HG02943 (cell line): ENCODE measurements around the gene MCC.

ENCODE experiments used
- ATAC-seq: cut with Tn5 transposase; IDR thresholded peaks from one replicate; pipeline ENCODE4 v1.9.1; 2021; ENCODE audit warnings: mild to moderate bottlenecking, low read depth, moderate library complexity; ENCODE audit not compliant: unreplicated experiment

Gene MCC

DNA sequence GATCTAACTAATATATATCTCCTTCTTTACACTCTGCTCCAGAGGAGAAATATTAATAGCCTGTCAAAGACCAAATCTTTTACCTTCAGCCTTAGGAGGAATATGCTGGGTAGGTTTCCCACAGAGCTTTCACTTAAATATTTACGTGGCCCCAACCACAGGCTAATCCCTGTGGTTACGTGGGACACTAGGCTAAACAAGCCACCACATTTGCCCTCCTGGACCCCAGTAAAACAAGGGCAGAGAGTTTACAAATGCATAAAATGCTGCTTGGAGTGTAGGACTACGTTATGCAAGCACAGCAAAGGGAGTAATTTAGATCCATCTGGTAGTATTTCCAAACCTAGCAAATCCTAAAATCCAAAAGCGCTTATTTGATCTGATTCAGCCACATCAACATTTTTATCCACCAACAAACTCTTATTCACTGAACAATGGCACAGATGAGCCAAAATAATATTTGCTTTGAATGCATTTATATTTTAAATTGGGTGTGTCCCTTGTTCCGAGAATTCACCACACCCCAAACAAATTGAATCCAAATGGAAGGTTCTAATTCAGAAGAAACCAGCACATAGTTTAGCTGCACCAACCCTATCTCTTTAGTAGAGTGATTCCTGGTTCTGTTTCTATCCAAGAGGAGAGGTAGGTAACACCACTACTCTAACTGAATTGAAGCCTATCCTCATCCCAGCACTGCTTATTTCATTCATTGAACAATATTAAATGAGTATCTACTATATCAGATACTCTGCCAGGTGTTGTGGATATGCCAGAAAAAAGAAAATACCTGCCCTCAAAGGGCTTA, 232.5 kb downstream of the MCC start:
- no peak for ATAC-seq

DNA sequence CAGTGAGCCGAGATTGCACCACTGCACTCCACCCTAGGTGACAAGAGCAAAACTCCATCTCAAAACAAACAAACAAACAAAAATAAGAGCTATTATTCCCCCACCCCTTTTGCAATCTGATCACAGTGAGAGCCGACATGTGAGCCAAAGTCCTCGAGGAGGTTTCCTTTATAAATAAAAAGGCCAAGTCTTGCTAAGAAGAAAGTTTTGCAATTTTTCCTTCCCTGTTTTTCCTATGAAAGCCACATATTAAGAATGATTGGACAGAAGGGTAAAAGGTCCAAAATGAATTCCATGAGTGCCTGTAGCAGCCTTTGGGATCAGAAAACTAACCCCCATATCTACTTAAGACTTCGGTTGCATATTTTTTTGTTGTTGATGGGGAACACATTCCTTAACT, 233.1 kb downstream of the MCC start:
- no peak for ATAC-seq

- no peak for ATAC-seq
Measured at GRCh38 chr5:113253037-113253436, 235.2 kb downstream of the MCC start.

DNA sequence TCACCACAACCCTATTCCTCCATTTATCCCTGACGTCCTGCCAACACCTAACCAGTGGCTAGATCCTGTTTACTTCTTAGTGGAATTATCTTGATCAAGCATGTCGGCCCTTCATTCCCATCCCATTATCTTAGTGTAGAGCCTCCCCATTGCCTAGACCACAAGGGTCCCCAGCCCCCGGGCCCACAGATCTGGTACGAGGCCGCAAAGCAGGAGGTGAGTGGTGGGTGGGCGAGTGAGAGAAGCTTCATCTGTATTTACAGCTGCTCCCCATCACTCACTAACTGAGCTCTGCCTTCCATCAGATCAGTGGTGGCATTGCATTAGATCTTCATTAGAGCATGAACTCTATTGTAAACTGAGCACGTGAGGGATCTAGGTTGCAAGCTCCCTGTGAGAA, 236.2 kb downstream of the MCC start:
- no peak for ATAC-seq

DNA sequence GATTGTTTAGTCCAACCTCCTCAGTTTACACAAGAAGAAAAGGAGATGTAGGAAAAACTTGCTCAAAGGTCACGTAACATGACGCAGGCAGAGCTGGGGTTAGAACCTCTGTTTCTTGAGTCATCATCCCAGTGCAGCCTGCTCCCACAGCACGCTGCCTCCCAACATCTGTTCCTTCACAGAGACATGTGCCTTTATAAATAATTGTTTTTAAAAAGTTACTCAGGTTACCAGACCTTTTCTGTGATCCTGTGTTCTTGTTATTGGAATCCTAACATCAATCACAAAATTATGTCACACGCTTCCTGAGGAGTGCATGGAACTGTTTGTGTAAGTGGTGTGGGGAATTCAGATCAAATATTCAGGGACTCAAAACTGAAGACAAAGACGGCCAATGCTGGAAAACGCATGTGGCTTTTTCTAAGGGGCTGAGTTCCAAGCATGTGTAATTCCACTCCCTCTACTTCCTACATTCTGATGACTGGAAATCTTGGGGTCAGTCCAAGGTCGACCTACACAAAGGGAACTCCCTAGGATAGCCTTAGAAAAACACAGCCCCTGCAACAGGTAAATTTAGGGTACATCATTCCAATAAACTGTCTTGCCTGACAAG, 237.8 kb downstream of the MCC start:
- no peak for ATAC-seq

DNA sequence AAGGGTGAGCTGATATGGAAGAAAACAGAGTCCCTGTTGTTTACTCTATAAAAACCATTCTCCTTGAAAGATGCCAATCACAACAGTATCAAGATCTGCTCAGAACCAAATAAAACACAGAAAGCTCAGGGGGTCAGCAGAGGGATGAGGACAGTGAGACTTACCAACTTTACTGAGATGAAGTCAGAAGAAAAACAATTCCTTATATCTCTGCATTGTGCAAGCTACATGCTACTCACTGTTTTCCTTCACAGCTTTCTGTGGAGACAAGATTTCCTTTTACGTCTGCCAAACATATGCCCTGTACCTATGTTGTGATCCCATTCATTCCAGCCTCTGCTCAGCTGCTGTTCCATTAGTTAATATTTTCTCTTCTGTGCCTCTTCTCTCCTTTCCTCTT, 239.0 kb downstream of the MCC start:
- ATAC-seq: no peak

GRCh38 chr5:113246361-113246870, 241.8 kb downstream of the MCC start:
- no peak for ATAC-seq

DNA sequence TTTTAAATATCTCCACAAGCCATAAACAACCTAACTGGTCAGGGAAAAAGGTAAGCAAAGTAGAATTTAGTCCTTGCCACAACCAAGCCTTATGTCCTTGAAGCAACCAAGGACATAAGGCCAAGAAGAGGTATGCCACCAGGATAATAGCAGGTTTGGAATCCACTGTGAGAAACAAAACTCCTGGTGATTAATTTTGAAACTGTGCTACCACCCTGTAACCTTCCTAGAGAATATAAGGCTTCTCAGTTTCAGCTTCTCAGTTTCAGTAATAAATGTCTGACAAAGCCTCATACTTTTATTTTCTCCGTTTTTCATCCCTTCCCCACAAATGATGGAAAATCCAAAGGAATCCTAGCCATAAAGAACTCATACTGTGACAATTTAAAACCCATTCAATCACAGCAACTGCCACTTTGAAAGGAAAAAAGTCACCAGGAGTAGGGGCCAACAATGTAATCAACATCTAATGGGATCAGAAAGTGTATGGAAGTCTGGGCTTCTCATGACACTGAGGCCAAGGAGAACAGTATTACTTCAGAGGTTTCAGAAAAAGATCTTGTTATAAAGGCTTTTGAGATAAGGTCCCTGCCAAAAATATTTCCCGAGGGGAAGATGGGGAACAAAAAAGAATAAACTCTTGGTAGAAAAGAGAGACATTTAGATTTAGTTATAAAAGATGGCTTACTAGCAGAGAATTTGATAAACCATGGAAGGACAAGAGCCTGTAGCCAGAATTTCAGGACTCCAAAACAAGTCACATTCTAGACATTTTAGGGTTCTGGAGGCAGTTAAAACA, 242.6 kb downstream of the MCC start:
- ATAC-seq: no peak

DNA sequence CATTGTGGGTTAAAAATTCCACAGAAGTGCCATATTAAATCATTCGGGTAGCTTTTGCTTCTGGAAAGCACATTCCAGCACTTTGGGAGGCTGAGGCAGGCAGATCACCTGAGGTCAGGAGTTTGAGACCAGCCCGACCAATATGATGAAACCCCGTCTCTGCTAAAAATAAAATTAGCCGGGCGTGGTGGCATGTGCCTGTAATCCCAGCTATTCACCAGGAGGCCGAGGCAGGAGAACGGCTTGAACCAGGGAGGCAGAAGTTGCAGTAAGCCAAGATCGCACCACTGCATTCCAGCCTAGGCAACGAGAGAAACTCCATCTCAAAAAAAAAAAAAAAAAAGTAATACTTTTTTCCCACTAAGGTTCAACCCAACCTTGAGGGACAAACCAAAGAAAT, 243.3 kb downstream of the MCC start:
- ATAC-seq: no peak

DNA sequence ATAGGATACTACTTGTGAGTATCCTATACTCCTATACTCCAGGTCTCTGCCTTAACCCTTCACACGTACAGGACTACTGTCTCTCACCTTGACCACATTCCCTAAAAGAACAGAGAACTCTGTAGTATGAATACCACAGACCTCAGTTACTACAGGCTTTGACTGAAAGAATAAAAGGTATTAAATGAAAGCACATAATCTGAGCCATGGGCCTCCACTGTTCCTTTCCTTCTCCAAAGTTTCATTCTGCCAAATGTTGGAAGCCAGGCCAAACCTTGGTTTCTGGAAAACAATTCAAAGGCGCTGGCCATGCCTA, 244.9 kb downstream of the MCC start:
- ATAC-seq: no peak

DNA sequence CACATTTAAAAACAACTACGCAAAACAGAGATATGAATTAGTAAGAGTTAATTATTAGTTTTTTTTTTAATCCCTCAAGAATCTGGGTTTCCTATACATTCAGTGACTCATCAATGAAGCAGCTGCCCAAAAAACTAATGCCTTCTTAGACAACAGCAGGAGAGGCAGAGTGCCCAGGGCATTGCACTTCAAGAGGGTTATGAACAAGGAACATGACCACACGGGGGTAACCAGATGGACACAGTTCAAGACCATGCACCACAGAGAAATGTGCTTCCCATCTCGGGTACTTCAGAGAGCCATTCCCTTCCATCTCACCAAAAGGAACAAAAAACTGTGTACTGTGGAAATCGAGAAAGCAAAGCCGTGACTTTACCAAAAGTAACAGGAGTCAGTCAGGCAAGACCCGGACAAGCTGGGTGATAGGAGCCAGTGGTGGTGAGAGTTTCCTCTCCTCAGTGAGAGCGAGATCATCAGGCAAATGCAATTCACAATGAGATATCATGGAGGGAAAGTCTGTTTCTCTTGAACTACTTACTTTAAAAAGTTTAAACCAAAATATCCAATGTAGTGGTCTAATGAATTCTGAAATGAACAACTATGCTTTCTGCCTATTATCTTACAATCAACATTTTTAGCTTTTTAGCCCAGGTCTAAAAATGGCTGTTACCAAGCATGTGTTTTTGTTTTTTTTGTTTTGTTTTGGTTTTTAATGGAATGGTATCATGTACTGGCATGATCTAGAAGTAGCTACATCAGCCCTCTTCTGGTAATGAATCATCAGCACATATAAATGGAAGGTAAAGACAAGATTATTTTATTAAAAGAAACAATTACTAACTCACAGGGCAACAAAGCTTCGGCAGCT, 245.5 kb downstream of the MCC start:
- no peak for ATAC-seq

GRCh38 chr5:113240951-113241726, 247.1 kb downstream of the MCC start:
- ATAC-seq: no peak

DNA sequence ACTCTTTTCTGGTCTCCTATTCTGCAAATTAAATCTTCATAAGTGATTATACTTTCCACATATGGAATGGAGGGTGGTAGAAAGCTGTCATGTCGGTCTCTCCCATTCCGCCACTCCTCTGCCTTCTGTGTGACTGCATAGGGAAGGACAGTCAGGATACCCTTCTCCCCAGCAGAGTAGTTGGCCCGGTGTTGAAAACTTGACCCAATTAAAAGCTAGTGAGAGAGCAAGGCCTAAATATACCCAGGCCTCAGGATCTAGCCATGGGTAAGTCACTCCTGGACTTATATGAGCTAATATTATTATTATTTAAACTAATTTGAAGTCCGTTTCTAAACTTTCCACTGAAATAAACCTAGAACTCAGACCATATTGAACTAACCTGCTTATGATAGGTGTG, 248.2 kb downstream of the MCC start:
- ATAC-seq: no peak

- no peak for ATAC-seq
Measured at GRCh38 chr5:113237893-113238292, 250.4 kb downstream of the MCC start.

- ATAC-seq: no peak
Measured at GRCh38 chr5:113236536-113237288, 251.5 kb downstream of the MCC start.

DNA sequence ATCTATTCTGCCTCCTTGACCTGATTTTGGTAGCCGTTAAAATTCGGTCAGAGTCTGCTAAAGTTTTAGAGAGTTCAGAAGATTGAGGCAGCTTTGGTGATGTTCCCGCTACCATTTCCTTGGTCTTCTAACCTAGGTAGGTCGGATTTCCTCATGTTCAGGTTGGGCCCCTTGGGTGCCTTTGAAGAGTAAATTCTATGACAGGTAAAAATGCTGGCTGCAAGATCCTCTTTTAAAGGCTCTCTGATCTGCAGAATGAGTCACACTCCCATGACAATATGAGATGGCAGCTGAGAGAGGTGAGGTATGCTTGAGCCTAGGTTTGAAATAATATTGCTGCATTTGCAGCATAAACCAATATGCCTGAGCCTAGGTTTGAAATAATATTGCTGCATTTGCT, 252.4 kb downstream of the MCC start:
- no peak for ATAC-seq

DNA sequence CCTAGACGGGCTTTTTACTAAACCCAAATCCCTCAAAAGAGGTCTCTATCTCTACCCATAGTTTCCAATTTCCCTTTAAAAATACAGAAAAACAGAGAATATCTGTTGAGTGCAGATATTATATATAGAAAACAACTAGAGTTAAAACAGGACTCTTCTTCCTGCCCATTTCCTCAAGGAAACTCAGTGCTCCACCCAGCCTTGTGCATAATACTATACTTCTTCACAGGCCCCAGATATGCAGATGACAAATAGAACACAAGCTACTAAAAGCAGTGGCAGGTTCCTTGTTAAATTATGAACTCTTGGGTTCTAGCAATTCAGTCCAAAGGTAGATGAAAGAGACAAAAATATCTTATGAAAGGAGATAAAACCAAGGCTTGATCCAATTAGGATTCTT, 253.7 kb downstream of the MCC start:
- ATAC-seq: no peak

DNA sequence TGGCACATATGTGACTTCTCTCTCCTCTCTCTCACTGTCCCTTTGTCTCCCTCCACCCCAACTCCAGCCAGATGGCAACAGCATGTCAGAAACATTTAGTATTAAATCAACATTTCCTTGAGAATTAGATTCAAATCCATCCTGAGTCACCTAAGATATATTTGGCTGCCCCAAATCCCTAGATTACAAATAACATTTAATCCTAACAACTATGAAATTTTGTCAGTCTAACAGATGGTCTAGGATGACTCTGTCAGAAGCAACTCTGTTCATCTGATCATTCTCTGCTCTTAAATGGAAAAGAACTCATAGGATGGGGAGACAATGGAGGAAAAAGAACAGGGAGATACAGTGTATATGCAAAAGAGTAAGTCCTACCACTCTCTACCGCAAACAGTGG, 254.6 kb downstream of the MCC start:
- no peak for ATAC-seq

GRCh38 chr5:113232667-113233066, 255.6 kb downstream of the MCC start:
- ATAC-seq: no peak
